ENCODE results near the gene CD101. TPM values are rescaled to one million over a fixed set of nuclear protein-coding genes. Genes with fewer than 3 reads are reported as not detected.
A peak's percentile ranks its signal among the peaks of the same experiment; 100 is the strongest.
"Not testable (repeated sequence)": the region's sequence is repeated elsewhere in the genome, so short reads cannot be mapped to it uniquely, and the experiment has no call there.

CD101 gene
- total RNA-seq, 1 experiment from 2014 or later: 0.37 TPM

DNA sequence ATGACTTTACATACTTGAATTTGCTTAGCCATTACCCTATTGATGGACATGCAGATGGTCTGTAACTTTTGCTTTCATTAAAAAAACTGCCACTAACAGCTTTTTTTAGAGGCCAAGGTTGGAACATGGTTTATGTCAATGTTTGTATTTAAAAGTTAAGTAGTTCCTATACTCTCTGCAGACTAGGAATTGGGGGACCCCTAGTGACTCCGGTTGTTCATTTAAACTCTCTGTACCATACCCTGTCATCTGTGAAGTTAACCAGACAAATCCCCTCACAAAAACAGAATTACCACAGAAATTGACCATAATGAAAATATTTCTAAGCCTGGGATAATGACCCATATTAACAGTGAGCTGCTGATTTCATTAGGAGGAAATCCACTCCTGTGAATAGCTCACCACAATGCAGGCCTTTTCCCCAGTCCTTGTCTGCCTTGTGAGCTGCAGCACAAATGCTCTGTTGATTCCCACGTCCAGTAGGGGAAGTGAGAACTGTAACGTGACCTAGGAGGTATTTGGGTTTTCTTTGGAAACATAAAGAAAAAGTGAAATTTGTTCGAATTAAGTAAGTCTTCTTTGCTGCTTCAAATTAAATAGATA is 30.2 kb upstream of the CD101 start:
- TF ChIP-seq, protein P1, sequence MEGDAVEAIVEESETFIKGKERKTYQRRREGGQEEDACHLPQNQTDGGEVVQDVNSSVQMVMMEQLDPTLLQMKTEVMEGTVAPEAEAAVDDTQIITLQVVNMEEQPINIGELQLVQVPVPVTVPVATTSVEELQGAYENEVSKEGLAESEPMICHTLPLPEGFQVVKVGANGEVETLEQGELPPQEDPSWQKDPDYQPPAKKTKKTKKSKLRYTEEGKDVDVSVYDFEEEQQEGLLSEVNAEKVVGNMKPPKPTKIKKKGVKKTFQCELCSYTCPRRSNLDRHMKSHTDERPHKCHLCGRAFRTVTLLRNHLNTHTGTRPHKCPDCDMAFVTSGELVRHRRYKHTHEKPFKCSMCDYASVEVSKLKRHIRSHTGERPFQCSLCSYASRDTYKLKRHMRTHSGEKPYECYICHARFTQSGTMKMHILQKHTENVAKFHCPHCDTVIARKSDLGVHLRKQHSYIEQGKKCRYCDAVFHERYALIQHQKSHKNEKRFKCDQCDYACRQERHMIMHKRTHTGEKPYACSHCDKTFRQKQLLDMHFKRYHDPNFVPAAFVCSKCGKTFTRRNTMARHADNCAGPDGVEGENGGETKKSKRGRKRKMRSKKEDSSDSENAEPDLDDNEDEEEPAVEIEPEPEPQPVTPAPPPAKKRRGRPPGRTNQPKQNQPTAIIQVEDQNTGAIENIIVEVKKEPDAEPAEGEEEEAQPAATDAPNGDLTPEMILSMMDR (IDR thresholded peaks at IDR 0.05; ENCODE audit: unreplicated experiment): no peak
- Mint-ChIP-seq H3K9me3 (ENCODE audit: unreplicated experiment) (no peaks in the 10 kb centered on the region), H3K4me3 (ENCODE audit: unreplicated experiment) (no peak overlapping the region), H3K27ac (ENCODE audit: low read depth, unreplicated experiment) (no peak overlapping the region), H3K27me3 (ENCODE audit: insufficient read depth, unreplicated experiment) (no peaks in the 10 kb centered on the region), H3K4me1 (ENCODE audit: insufficient read depth, unreplicated experiment) (peaks cover 7% of the 10 kb centered on the region), H3K36me3 (ENCODE audit: insufficient read depth, unreplicated experiment) (peaks cover 33% of the 10 kb centered on the region)
- intact Hi-C loops (cut with micrococcal nuclease): no loop called here
- DNase-seq (ENCODE audit: unreplicated experiment): no peak
- BruUV-seq (replicated peaks): no TSS peak
- ChIA-PET CTCF (interaction anchor here (0.6 to 0.7 kb wide), 3 partner anchors 17 to 246 kb away, joined by 3 read pairs; no protein-coding TSS in a partner anchor), POLR2A (interaction anchor here (1.3 kb wide), 1 partner anchor 13 kb away, joined by 5 read pairs; no protein-coding TSS in a partner anchor)

DNA sequence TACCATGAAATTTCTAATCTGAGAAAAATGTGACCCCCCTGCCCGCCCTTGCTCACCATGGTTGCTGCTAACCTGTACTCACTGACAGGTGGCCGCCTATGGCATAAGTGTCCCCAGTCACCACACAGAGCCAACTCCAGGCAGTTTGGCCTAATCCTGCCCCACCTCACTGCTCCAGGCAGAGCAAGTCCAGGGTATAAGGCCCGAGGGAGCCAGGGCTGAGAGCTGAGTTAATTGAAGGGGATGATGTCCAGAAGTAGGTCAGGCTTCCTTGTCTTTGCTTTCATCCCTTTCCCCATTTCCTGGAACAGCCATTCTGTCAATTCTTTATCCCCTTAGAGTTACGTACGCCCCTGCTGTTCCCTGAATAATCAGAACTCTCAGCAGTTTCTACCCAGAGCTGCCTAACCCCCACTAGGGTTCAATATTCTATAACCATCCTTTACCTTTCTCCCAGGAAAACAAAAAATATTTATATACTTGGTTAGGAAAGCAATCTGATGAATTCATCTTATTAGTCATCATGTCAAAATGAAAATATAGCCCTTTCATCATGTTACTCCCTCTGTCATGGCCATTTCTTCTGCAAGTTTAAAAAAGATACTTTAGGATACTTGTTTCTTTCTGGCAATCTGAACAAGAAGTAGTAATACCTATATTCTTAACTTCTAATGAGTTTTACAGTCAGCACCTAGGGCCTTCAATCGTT is 29.4 kb upstream of the CD101 start:
- peaks cover 26% of the 10 kb centered on the region for H3K36me3 Mint-ChIP-seq (ENCODE audit: insufficient read depth, unreplicated experiment)
- peak; percentile 19 for DNase-seq (ENCODE audit: unreplicated experiment)
- CTCF ChIA-PET: interaction anchor here (0.6 to 1.5 kb wide), 3 partner anchors 88 to 247 kb away, joined by 3 to 4 read pairs (median 4); partner anchors contain the start of gene TTF2

DNA sequence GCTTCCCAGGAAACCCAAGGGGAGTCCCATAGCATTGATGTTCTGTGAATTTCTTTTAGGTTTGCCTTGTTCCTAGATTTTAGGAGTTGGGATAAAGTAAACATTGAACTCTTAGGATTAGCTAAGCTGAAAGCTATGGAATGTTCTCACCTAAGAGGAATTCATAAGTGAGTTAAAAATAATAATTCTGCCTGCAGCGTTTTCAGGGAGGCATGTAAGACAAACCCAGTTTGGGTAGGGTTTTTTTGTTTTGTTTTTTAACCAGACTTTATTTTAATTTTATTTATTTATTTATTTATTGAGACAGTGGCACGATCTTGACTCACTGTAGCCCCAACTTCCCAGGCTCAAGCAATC is 28.9 kb upstream of the CD101 start:
- intact Hi-C loops (cut with micrococcal nuclease): no loop called here
- ChIA-PET POLR2A (interaction anchor here (1.0 kb wide), 3 partner anchors 10 to 18 kb away, joined by 3 read pairs; no protein-coding TSS in a partner anchor), CTCF (interaction anchor here (0.6 to 1.5 kb wide), 3 partner anchors 11 to 226 kb away, joined by 4 to 6 read pairs (median 4); partner anchors contain the start of gene TTF2)
- no TSS peak for BruUV-seq (replicated peaks)
- peak; percentile 16 for DNase-seq (ENCODE audit: unreplicated experiment)
- Mint-ChIP-seq H3K9me3 (ENCODE audit: unreplicated experiment) (no peaks in the 10 kb centered on the region), H3K27ac (ENCODE audit: low read depth, unreplicated experiment) (peak overlapping the region; percentile 87), H3K27me3 (ENCODE audit: insufficient read depth, unreplicated experiment) (no peaks in the 10 kb centered on the region), H3K4me3 (ENCODE audit: unreplicated experiment) (peak overlapping the region; percentile 8), H3K36me3 (ENCODE audit: insufficient read depth, unreplicated experiment) (peaks cover 25% of the 10 kb centered on the region), H3K4me1 (ENCODE audit: insufficient read depth, unreplicated experiment) (peaks cover 7% of the 10 kb centered on the region)
- TF ChIP-seq, protein P1 (IDR thresholded peaks at IDR 0.05; ENCODE audit: unreplicated experiment): no peak

More for the DNA sequence above, 29.4 kb upstream of the CD101 start:
- Mint-ChIP-seq H3K27me3 (ENCODE audit: insufficient read depth, unreplicated experiment) (no peaks in the 10 kb centered on the region), H3K27ac (ENCODE audit: low read depth, unreplicated experiment) (peak overlapping the region; percentile 87), H3K9me3 (ENCODE audit: unreplicated experiment) (no peaks in the 10 kb centered on the region), H3K4me1 (ENCODE audit: insufficient read depth, unreplicated experiment) (peaks cover 7% of the 10 kb centered on the region), H3K4me3 (ENCODE audit: unreplicated experiment) (no peak overlapping the region)
- POLR2A ChIA-PET: interaction anchor here (1.0 to 1.3 kb wide), 3 partner anchors 10 to 18 kb away, joined by 3 to 5 read pairs (median 3); no protein-coding TSS in a partner anchor
- TF ChIP-seq, protein P1 (IDR thresholded peaks at IDR 0.05; ENCODE audit: unreplicated experiment): no peak
- BruUV-seq (replicated peaks): no TSS peak
- intact Hi-C loops (cut with micrococcal nuclease): no loop called here

DNA sequence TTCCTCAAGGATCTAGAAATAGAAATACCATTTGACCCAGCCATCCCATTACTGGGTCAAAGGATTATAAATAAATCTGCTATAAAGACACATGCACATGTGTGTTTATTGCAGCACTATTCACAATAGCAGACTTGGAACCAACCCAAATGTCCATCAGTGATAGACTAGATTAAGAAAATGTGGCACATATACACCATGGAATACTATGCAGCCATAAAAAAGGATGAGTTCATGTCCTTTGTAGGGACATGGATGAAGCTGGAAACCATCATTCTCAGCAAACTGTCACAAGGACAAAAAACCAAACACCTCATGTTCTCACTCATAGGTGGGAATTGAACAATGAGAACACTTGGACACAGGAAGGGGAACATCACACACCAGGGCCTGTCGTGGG is 21.3 kb upstream of the CD101 start:
- not testable (repeated sequence) for BruUV-seq (replicated peaks)

More for the DNA sequence above, 21.3 kb upstream of the CD101 start:
- peaks cover 18% of the 10 kb centered on the region for H3K36me3 Mint-ChIP-seq (ENCODE audit: insufficient read depth, unreplicated experiment)
- H3K4me1 Mint-ChIP-seq (ENCODE audit: insufficient read depth, unreplicated experiment); POLR2A ChIA-PET; H3K4me3 Mint-ChIP-seq (ENCODE audit: unreplicated experiment); H3K27ac Mint-ChIP-seq (ENCODE audit: low read depth, unreplicated experiment); DNase-seq (ENCODE audit: unreplicated experiment); intact Hi-C loops (cut with micrococcal nuclease); H3K27me3 Mint-ChIP-seq (ENCODE audit: insufficient read depth, unreplicated experiment); H3K9me3 Mint-ChIP-seq (ENCODE audit: unreplicated experiment); CTCF ChIA-PET: not testable (repeated sequence)

All from MCF 10A (cell line).